AG10803 (cell line): Measurements from ENCODE around the gene ZNF521.
A peak's percentile ranks its signal among the peaks of the same experiment; 100 is the strongest.

ENCODE experiments used
- DNase-seq: peaks from one replicate; pipeline ENCODE4 v3.0.0; 2010; ENCODE audit warnings: low read depth
- H3K4me3 ChIP-seq: 2 replicates; pipeline ENCODE4 v1.5.1; 2011; ENCODE audit warnings: mild to moderate bottlenecking, low read length, control low read depth
- CTCF ChIP-seq: conservative IDR thresholded peaks from 2 replicates; pipeline ENCODE4 v1.5.1; 2011; ENCODE audit warnings: mild to moderate bottlenecking, low read length, control low read depth, inconsistent platforms

Gene ZNF521

GRCh38 chr18:25283781-25284180 lies 68.2 kb downstream of the ZNF521 start:
- H3K4me3 ChIP-seq, result 0 out of 2 replicates have a peak overlapping the region, but pooled peaks have one; percentile 7
- peak; percentile 28 for DNase-seq

GRCh38 chr18:25282896-25283703 lies 68.9 kb downstream of the ZNF521 start:
- no peak overlapping the region for H3K4me3 ChIP-seq
- TF ChIP-seq CTCF, result no peak
- DNase-seq, result no peak

More at GRCh38 chr18:25283781-25284180, 68.2 kb downstream of the ZNF521 start:
- no peak for TF ChIP-seq CTCF

GRCh38 chr18:25282282-25282681 lies 69.7 kb downstream of the ZNF521 start:
- no peak overlapping the region for H3K4me3 ChIP-seq
- TF ChIP-seq CTCF, result no peak
- no peak for DNase-seq

GRCh38 chr18:25281556-25281955 lies 70.4 kb downstream of the ZNF521 start:
- DNase-seq, result no peak
- no peak overlapping the region for H3K4me3 ChIP-seq
- no peak for TF ChIP-seq CTCF

- no peak for DNase-seq
- H3K4me3 ChIP-seq, result no peak overlapping the region
- TF ChIP-seq CTCF, result no peak
Measured at GRCh38 chr18:25279961-25280360, 72.0 kb downstream of the ZNF521 start.

GRCh38 chr18:25279556-25279955 lies 72.4 kb downstream of the ZNF521 start:
- TF ChIP-seq CTCF, result no peak
- DNase-seq, result no peak
- no peak overlapping the region for H3K4me3 ChIP-seq

GRCh38 chr18:25279133-25279532 lies 72.8 kb downstream of the ZNF521 start:
- peak; percentile 19 for DNase-seq
- no peak for TF ChIP-seq CTCF

More at GRCh38 chr18:25279133-25279532, 72.8 kb downstream of the ZNF521 start:
- H3K4me3 ChIP-seq, result no peak overlapping the region
